GM12878 (cell line): Measurements from ENCODE around the gene NME5. TPM values are rescaled to one million over a fixed set of nuclear protein-coding genes. Genes with fewer than 3 reads are reported as not detected.

Source experiments
- EGR1 ChIP-seq, 2 experiments: IDR thresholded peaks; 1 replicate in 1 of 2; 2 replicates in 1 of 2; pipeline ENCODE4 v1.6.1; 2011 to 2012; ENCODE audit warnings: low read depth in 2 of 2, low read length in 2 of 2, borderline replicate concordance in 1 of 2, mild to moderate bottlenecking in 1 of 2, moderate library complexity in 1 of 2
- JUND ChIP-seq: IDR thresholded peaks from 2 replicates; pipeline ENCODE4 v1.6.1; 2012; ENCODE audit warnings: low read depth, mild to moderate bottlenecking, low read length, improper control_type of control experiment, moderate library complexity
- MTA2 ChIP-seq: fragments of 450-650 bp; IDR thresholded peaks from 2 replicates; pipeline ENCODE4 v1.6.1; 2016; ENCODE audit warnings: low read depth, mild to moderate bottlenecking, moderate library complexity
- MTA3 ChIP-seq: IDR thresholded peaks from 2 replicates; pipeline ENCODE4 v1.6.1; 2012; ENCODE audit warnings: low read length, inconsistent platforms, borderline replicate concordance
- NKRF ChIP-seq: fragments of 450-650 bp; conservative IDR thresholded peaks from 2 replicates; pipeline ENCODE4 v1.6.1; 2017; ENCODE audit warnings: mild to moderate bottlenecking, moderate library complexity
- SMARCA5 ChIP-seq: fragments of 450-650 bp; IDR thresholded peaks from 2 replicates; pipeline ENCODE4 v1.6.1; 2017; ENCODE audit warnings: mild to moderate bottlenecking
- TARDBP ChIP-seq: IDR thresholded peaks from 2 replicates; pipeline ENCODE4 v1.6.1; 2016; ENCODE audit warnings: borderline replicate concordance
- ZBTB4 ChIP-seq: fragments of 450-650 bp; formaldehyde crosslinking; IDR thresholded peaks from 2 replicates; pipeline ENCODE4 v1.4.0; 2022; ENCODE audit warnings: mild to moderate bottlenecking, moderate library complexity
- polyA plus RNA-seq, 11 experiments: library from polyadenylated mRNA; depleted of rRNA in 4 of 11; unstranded in 6 of 11; stranded (reverse) in 5 of 11; fragments of >200 nt; fragmentation: Nextera tagmentation in 4 of 11; fragmentation: Illumina TruSeq in 1 of 11; extraction: Ambion mirVana in 4 of 11; extraction: Trizol in 1 of 11; gene quantifications; 1 replicate in 1 of 11; 2 replicates in 10 of 11; pipeline versions ENCODE4 v1.2.1 to v1.2.3, GENCODE V29; 2011 to 2016; ENCODE audit warnings: inconsistent platforms in 2 of 11, missing spikeins in 2 of 11, low read depth in 1 of 11
- total RNA-seq, 4 experiments: library from RNA; depleted of rRNA in 3 of 4; stranded (reverse); fragments of >200 nt in 3 of 4; fragmentation: Illumina TruSeq in 1 of 4; extraction: Trizol in 1 of 4; gene quantifications; 2 replicates each; pipeline versions ENCODE4 v1.2.1 to v1.2.3, GENCODE V29; 2013 to 2021

The NME5 gene
- total and polyA plus RNA-seq, 10 of the 15 experiments (the other 5 are each of a cell fraction or from before 2014, with no cell fraction given), result 0.22 to 0.52 TPM; not detected in 8

GRCh38 chr5:138177941-138178515 is 38.8 kb upstream of the NME5 start (continued):
- TF ChIP-seq ZBTB4 (CRISPR knock-in tag), result no peak
- peak; percentile 38; the same call in 1 of the 2 replicates for TF ChIP-seq TARDBP
- TF ChIP-seq EGR1 (IDR thresholded peaks at IDR 0.05; ENCODE audit: borderline replicate concordance in 1 of 2, low read depth in 2 of 2, low read length in 2 of 2), result no peak
- 0 out of 2 replicates have a peak, but pooled peaks have one; percentile 69 for TF ChIP-seq SMARCA5
- TF ChIP-seq MTA2, result no peak
- TF ChIP-seq MTA3, result 0 out of 2 replicates have a peak, but pooled peaks have one; percentile 23
- TF ChIP-seq NKRF, result peak; percentile 95
- no peak for TF ChIP-seq JUND
